HG02759 (cell line): ENCODE results near the gene SORT1.
A peak's percentile ranks its signal among the peaks of the same experiment; 100 is the strongest.
"Not testable (repeated sequence)": the region's sequence is repeated elsewhere in the genome, so short reads cannot be mapped to it uniquely, and the experiment has no call there.

ENCODE experiments used
- ATAC-seq: cut with Tn5 transposase; IDR thresholded peaks from one replicate; pipeline ENCODE4 v1.9.1; 2021; ENCODE audit warnings: mild to moderate bottlenecking, moderate library complexity; ENCODE audit not compliant: unreplicated experiment

The SORT1 gene

DNA sequence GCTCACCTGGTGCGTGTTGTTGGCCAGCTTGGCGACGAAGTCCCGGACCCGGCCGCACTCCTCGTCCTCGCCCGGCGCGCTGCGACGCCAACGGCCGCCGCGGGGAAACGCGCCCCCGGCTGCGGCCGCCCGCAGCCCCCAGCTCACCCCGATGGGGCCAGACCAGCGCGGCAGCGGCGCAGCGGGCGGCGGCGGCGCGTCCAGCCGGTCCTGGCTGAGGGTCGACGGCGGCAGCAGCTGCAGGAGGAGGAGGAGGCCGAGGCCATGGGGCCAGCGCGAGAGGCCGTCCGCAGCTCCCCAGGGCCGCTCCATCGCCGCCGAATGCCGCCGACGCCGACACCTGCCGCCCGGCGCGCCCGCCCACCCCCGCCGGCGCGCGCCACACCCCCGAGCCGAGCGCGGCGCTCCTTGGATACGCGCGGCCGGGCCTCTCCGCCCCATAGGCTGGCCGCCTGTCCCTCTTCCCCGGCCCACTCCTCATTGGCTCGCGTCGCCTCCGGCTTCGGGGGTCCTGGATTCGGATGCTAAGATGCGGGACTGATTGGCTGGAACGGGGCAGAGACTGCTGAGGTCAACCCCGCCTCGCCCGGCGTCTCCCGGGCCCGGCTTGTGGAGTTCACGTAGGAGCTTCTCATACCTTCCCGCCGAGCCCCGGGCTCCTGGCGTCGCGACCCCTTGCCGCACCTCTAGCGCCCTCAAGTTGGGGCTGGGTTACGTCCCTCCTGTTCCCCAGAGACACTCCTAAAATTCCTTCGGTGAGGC lies at the start of gene SORT1:
Gene SORT1 (minus strand): TSS at position 338 of the 762 bp plus-strand sequence. CDS start 26 bp downstream, at position 312.
- ATAC-seq: peak; percentile 85

DNA sequence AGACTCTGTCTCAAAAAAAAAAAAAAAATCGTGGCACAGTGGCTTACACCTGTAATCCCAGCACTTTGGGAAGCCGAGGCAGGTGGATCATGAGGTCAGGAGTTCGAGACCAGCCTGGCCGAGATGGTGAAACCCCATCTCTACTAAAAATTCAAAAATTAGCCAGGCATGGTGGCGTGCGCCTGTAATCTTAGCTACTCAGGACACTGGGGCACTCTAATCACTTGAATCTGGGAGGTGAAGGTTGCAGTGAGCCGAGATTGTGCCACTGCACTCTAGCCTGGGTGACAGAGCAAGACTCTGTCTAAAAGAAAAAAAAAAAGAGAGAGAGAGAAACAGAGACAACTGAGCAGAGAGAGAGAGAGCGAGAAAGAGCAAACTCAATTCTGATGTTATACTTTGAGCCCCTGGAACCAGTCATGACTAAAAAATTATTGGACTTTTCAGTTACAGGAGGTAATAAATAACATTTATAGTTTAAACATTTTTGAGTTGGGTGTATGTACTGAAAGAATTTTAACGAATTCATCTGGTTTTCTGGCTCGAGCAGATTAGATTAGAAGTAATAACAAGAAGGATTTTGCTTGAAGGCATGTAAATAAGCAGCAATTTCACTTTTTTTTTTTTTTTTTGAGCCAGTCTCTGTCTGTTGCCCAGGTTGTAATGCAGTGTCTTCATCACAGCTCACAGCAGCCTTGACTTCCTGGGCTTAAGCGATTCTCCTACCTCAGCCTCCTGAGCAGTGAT lies 48.4 kb upstream of the SORT1 start:
- not testable (repeated sequence) for ATAC-seq

DNA sequence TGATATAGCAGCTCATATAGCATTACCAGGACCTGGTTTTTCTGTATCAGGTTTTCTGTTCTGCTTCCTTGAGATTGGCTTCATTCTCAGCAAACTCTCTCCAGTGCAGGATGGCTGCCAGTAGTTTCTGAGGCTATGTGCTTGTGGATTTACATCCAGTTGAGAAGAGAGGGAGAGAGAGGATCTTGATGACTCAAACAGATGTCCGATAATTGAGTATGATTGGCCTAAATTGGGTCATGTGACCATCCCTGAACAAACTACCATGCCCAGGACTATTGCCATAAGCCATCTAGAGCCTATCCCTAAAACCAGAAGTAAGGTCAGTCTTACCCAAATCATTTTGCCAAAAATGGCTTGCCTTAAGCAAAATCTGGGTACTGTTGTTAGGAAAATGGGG lies 46.6 kb upstream of the SORT1 start:
- no peak for ATAC-seq

DNA sequence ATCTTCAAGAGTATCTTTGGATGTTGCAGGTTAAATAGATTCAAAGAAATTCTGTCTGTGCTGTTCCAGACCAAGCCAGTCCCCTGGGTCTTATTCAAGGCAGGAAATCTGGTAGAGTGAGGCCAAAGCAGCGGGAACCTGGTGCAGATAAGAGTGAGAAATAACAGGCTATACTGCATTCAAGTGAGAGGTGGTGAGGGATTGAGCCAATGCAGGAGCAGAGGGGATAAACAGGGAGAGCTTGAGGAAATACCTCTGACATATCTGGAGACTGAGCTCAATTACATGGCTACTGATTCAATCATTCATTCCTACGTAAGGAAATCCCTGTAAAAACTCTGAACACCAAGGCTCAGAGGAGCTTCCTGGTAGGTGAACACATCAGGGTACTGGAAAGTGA lies 45.8 kb upstream of the SORT1 start:
- ATAC-seq: no peak

DNA sequence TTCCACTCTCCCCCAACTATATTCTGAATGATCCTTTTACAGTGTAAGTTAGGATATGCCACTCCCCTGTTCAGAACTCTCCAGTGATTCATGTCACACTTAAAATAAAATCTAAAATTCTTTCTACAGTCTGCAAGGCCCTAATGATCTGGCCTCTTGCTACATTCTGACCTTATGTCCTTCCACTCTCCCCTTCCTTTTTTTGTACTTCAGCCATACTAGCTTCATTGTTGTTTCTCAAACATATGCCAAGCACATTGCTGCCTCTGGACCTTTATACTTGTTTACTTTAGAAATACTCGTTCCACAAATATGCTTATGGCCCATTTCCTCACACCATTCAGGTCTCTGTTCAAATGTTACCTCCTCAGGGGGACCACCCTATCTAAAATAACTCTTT lies 43.4 kb upstream of the SORT1 start:
- ATAC-seq: no peak

DNA sequence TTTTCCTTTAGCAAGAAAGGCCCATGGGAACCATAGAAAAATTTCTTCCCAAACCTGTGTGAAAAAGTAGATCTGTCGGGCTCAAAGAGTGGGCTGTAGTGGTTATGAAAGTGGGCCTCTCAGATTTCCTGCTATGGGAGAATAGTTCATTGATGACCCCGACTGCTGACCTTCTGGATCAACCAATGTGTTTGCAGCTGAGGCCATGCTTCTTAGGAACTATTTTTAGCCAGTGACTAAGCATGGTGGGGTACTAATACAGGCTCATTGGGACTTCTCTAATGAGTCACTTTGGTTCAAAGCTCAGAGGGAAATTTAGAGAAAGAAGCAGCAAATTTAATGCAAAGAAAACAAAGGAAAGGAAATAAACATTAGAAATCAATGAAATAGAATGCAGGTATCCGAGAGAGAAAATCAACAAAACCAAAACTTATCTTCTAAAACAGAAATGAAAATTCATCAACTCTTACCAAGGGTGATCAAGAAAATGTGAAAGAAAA lies 41.1 kb upstream of the SORT1 start:
- no peak for ATAC-seq

DNA sequence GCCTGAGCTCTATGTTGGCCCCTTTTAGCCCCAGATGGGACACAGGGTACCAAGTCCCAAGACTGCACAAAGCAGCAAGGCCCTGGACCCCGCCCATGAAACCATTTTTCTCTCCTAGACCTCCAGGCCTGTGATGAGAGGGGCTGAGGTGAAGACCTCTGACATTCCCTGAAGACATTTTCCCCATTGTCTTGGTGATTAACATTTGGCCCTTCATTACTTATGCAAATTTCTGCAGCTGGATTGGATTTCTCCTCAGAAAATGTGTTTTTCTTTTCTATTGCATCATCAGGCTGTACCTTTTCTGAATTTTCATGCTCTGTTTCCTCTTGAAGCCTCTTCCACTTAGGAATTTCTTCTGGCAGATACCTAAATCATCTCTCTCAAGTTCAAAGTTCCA lies 36.8 kb upstream of the SORT1 start:
- no peak for ATAC-seq

DNA sequence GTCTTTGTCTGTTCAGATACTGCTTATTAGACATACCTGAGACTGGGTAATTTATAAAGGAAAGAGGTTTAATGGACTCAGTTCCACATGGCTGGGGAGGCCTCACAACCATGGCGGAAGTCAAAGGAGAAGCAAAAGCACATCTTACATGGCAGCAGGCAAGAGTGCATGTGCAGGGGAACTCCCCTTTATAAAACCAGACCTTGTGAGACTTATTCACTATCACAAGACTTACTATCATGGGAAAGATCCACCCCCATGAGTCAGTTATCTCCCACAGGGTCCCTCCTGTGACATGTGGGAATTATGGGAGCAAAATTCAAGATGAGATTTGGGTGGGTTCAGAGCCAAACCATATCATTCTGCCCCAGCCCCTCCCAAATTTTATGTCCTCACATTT lies 35.6 kb upstream of the SORT1 start:
- ATAC-seq: no peak

DNA sequence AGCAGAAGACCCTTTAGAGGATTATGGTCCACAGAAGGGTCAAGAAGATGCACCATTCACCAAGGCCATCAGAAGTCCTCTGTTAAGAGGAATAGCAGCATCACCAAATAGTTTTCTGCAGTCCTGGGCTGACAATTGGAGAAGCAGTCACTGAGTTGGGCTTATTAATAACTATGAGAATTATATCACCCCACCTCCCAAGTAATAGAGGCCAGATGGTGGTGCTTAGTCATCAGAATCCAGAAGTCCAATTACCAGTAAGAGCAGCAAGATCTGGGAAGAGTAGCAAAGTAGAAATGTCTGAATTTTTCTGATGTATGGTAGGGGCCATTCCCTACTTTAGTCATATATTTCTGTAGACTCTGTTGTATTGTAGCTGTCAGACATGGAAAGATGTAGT lies 34.6 kb upstream of the SORT1 start:
- no peak for ATAC-seq

DNA sequence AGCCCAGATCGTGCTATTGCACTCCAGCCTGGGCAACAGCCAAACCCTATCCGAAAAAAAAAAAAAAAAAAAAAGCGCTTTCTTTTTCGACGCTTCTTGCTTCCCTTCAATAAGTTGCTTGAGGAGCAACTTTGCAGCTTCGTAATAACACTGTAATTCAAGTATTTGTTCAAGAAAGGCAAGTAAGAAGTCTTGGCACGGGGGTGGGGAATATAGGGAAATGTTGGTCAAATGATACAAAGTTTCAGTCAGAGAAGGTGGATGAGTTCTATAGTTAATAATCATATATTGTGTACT lies 29.4 kb upstream of the SORT1 start:
- no peak for ATAC-seq

DNA sequence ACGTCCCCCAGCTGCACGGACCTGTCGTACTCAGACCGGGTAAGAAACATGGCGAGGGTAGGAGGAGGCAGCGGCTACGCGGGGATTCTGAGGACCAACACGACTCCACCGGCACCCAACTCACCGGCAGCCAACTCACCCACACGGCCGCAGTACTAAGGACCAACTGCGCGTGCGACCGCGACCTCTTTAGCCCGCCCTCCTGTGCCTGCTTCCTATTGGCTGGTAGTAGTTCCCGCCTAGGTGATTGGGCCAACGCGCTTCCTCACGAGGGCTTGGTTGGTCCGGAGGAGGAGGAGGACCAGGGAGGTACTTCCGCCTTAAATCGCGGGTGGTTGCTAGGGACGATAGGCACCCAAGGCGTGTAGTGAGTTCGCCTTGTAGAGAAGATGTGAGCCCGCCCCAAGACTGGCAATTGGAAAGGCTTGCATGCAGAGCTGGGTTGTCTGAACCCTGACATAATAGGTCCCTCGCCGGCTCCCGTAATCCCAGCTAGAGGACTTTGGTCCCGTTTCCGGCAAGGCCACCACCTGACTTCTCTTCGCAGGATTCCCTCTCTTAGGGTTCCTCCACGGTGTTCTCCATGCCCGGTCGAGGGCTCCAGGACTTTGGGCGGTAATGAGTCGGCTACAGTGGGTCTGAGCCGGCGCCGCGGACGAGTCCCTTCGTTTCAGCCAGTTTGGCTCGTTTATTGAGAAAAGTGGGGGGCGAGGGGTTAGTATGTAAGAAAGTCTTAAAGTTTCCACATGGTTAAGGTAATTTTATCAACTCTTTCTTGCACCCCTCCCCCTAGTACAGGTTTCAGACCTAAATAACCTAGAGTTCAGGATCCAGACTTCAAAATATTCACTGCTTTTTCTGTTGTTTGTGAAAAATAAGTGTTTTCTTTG lies 28.8 kb upstream of the SORT1 start, which contains the start of gene PSMA5:
Gene PSMA5 (minus strand): TSS at position 168 of the 890 bp plus-strand sequence. CDS start 118 bp downstream, at position 50.
- peak; percentile 97 for ATAC-seq

DNA sequence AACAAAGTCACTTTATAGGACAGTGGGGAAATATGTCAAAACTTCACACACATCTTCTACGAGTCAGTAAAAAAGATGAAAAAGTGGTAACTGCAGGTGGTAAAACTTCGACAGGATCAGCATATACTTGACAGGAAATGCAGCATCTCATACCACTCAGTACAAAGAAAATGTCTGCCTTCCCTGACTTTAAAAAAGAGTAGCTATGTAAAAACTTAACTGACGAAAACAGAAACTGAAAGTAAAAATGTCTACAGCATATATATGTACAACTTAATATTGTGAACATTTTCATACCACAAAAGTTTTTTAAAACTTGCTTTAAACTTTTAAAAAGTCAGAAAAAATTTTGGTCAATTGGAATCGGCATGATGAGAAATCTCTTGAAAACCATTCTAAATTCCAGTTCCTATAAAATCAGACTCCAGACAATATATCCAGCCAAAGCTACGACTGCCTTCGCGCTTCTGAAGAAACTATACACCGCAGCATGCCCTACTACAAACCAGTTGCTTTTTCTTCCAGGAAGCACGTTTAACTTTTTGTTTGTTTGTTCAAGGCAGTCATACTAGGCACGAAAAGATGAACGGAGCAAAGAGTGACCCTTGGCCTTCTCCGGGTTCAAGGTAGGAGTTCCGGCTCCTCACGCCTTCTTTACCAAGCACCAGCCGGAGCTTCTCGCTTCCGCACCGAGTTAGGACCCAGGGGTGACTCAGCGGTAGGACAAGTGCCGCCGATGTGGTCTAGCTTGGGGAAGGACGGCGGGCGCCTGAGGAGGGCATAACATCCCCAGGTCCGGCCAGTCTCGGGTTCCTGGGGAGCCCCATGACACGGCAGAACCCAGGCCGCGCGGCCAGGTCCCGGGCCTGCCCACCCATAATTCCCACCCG lies 27.9 kb upstream of the SORT1 start:
- peak; percentile 34 for ATAC-seq

DNA sequence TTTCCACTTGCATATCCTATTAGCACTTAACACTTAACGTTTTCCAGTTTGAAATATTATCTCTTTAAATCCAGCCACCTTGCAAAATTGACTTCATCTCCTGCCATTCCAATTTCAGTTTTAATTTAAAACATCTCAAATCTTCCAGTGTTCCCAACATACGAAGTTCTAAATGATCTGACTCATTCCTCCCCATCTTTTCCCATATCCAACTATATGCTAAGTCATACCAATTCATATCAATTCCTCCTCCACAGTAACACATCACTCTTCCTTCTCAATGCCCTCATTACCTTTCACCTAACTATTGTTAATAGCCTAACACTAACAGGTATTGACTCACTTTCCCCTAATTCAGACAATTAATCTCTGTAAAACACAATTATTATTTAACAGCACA lies 25.8 kb upstream of the SORT1 start:
- no peak for ATAC-seq

DNA sequence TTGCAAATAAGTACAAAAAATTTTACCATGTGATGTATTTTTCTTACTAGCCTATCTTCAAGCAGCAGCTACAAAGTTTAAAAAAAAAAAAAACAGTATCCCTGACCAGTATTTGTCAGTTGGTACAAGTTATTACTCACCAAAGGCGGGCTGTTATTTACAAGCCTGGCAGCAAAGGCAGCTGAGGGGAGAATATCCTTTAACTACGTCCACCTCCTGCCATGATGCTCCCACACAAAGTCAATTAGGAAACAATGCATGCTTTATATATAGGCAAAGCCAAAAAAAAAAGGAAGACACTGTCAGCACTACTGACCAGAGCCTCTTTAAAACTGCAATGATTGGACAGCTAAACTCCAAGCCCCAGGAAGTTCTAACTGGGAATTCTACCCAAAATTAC lies 14.8 kb upstream of the SORT1 start:
- no peak for ATAC-seq

DNA sequence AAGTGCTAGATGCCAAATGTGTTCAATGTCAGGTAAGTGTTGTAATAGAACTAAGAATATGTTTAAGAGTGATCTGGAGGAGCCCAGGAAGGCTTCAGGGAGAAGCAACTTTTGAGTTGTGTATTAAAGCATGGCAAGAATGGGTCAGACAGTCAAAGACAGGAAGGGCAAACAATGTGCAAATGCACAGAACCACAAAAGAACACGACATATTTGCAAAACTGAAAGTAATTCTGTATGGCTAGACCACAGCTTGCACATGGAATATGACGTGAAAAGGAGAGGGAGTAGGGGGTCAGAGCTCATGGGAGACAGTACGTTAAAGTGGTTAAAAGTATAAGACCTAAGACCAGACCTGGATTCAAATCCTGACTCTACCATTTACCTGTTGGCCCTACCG lies 7.1 kb upstream of the SORT1 start:
- ATAC-seq: no peak

DNA sequence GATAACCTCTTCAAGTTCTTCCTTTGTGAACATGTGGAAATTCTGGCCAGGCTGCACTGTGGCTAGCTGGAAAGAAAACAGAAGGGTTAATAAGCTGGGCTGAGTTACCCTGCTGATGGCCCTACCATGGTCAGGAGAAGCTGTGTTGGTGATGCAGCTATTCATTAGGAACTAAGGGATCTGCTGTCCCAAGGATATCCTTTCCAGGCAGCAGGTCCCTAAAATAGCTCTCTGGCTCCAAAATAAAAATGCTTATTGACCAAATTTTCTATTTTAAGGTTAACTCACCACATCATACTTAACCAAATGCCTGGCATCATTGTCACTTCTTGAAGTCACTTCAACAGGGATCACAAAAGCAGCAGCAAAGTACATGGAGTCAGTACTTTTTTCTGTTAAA lies 4.3 kb upstream of the SORT1 start:
- ATAC-seq: no peak

DNA sequence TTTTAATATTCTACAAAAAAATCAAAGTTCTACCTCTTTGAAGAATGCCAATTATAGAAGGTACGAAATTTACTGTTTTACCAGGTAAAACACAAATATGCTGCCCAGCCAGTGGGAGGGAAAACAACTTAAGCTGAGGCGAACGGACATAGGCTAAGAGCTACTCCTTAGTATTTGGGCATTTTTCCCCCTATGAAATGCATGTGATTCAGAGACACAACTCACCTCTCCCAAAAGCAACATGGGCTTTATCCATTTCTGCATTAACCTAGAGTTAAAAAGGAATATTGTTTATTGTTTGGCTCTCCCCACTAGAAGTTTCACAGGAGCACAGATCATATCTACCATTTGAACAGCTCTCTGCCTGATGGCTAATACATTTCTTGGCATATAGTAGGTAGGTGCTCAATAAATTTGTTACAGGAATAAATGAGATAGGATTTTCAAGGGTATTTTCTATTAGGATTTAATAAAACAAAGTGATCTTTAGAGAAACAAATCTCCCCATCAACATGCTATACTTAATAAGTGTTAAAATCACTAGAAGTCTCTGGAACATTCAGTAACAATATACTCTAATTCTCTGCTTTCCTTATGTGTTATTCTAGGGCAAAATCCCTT lies 2.4 kb upstream of the SORT1 start:
- no peak for ATAC-seq

DNA sequence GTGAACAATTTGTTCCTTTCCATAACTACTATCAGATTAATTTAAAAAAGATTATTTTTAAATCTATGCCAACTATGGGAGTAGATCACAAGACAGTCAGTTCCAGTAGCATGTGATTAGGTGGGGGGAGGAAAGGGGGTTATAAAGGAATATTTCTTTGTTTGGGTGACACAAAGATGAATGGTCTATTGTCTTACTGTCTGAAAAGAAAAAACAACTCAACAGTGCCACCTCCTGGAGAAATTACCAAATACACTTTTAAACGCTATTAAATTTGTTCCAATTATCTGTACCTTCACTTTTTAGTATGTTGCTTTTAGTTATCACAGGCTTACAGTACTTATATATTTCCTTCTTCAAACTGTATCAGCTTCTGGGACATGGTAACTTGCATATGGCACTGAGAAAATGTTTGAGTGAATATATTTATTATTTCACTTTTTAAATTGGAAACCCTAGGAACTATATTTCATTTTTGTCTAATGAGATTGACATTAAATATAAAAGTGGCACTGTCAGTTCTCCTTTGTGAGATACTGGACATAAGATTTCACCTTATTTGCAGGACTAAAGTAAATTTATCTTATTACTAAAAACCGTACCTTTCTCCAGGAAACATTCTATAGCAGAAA lies 1.7 kb upstream of the SORT1 start:
- no peak for ATAC-seq
